ENCODE measurements around the gene GPSM3.
"Not testable (repeated sequence)": the region's sequence is repeated elsewhere in the genome, so short reads cannot be mapped to it uniquely, and the experiment has no call there.

GPSM3 gene

DNA sequence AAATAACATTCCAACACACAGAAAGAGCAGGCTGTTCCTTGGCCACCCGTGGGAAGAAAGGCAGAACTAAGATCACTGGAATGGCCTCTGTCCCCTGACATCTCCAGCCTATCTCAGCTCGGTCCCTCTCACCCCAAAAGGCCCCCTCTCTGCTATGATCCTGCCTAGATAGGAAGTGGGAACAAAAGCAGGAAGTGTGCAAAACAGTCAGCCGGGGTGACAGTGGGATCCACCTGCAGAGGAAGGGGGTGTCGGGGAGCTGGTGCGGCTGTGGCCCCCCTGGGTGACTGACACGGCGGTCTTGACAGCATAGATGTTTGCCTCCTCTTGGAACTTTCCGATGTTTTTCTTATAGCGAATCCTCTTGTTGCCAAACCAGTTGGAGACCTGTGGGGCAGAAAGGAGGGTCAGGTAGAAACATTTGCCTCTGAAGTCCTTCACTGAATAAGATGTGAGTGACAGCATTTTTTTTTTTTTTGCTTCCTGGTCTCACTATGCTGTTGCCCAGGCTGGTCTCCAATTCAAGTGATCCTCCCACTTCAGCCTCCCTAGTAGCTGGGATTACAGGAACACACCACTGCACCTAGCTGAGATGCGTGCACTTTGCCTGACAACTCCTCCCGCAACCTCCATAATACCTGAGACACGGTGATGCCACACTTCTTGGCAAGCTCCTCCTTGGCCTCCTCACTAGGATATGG lies 5.3 kb downstream of the GPSM3 start:
- Histone ChIP-seq H3K27ac (ENCODE audit: low read length) (0 out of 2 replicates have a peak overlapping the region, but pooled peaks have one; percentile 59), H3K4me1 (ENCODE audit: insufficient read depth, low read length) (peaks cover 51% of the 10 kb centered on the region), H3K9me3 (ENCODE audit: insufficient read depth, low read length, severe bottlenecking) (no peaks in the 10 kb centered on the region), H3K9ac (ENCODE audit: low read depth, low read length) (no peak overlapping the region), H3K79me2 (ENCODE audit: insufficient read depth, low read length) (peaks cover 53% of the 10 kb centered on the region), H2AFZ (ENCODE audit: low read depth, low read length) (no peak overlapping the region), H3K4me3 (ENCODE audit: low read depth in 1 of 2, low read length in 2 of 2) (no peak overlapping the region), H3K4me2 (ENCODE audit: insufficient read depth, low read length) (peak overlapping the region; percentile 93; the same call in 1 of the 2 replicates), H3K36me3 (ENCODE audit: insufficient read depth, low read length) (peaks cover 63% of the 10 kb centered on the region), H3K27me3 (ENCODE audit: insufficient read depth, low read length, poor library complexity) (no peaks in the 10 kb centered on the region), H4K20me1 (ENCODE audit: insufficient read depth, low read length) (no peaks in the 10 kb centered on the region)
- no peak for ATAC-seq (ENCODE audit: insufficient read depth, low read depth)
- TF ChIP-seq, protein P1, sequence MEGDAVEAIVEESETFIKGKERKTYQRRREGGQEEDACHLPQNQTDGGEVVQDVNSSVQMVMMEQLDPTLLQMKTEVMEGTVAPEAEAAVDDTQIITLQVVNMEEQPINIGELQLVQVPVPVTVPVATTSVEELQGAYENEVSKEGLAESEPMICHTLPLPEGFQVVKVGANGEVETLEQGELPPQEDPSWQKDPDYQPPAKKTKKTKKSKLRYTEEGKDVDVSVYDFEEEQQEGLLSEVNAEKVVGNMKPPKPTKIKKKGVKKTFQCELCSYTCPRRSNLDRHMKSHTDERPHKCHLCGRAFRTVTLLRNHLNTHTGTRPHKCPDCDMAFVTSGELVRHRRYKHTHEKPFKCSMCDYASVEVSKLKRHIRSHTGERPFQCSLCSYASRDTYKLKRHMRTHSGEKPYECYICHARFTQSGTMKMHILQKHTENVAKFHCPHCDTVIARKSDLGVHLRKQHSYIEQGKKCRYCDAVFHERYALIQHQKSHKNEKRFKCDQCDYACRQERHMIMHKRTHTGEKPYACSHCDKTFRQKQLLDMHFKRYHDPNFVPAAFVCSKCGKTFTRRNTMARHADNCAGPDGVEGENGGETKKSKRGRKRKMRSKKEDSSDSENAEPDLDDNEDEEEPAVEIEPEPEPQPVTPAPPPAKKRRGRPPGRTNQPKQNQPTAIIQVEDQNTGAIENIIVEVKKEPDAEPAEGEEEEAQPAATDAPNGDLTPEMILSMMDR (IDR thresholded peaks at IDR 0.05; ENCODE audit: borderline replicate concordance, extremely low read depth, low read length, poor library complexity, severe bottlenecking), result no peak
- no peak for TF ChIP-seq EZH2 (IDR thresholded peaks at IDR 0.05; ENCODE audit: borderline replicate concordance, low read depth, low read length, severe bottlenecking)
- no peak for DNase-seq

GRCh38 chr6:32186151-32186840 lies 6.1 kb downstream of the GPSM3 start:
- not testable (repeated sequence) for H4K20me1 ChIP-seq (ENCODE audit: insufficient read depth, low read length); ATAC-seq (ENCODE audit: insufficient read depth, low read depth); DNase-seq; H3K4me3 ChIP-seq (ENCODE audit: low read depth in 1 of 2, low read length in 2 of 2); H2AFZ ChIP-seq (ENCODE audit: low read depth, low read length); H3K9me3 ChIP-seq (ENCODE audit: insufficient read depth, low read length, severe bottlenecking); H3K9ac ChIP-seq (ENCODE audit: low read depth, low read length); H3K27me3 ChIP-seq (ENCODE audit: insufficient read depth, low read length, poor library complexity); H3K27ac ChIP-seq (ENCODE audit: low read length)
- Histone ChIP-seq H3K36me3 (ENCODE audit: insufficient read depth, low read length) (peaks cover 71% of the 10 kb centered on the region), H3K79me2 (ENCODE audit: insufficient read depth, low read length) (peaks cover 44% of the 10 kb centered on the region), H3K4me1 (ENCODE audit: insufficient read depth, low read length) (peaks cover 44% of the 10 kb centered on the region), H3K4me2 (ENCODE audit: insufficient read depth, low read length) (peak overlapping the region; percentile 93; the same call in 1 of the 2 replicates)

DNA sequence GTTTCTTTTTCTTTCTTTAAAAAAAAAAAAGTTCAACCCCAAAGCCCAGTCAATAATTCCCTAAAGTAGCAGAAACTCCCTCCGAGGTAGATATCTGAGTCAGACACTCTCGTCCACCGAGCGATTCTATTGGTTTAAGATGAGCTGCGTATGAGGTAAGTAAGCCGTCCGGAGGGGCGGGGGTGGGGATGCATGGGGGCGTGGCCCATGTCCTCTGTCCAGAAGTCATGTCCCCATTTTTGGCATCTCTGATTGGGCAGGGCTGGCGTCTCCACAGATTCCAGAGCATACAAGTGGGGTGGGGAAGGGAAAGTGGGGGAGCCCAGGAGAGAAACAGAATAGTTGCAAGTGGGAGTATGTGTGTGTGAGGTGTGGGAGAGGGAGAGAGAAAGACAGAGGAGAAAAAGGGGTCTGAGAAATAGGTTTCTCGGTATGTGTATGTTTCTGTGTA lies 6.7 kb downstream of the GPSM3 start:
- H3K27ac ChIP-seq (ENCODE audit: low read length); H3K4me2 ChIP-seq (ENCODE audit: insufficient read depth, low read length); H3K9me3 ChIP-seq (ENCODE audit: insufficient read depth, low read length, severe bottlenecking); H3K4me3 ChIP-seq (ENCODE audit: low read depth in 1 of 2, low read length in 2 of 2); H4K20me1 ChIP-seq (ENCODE audit: insufficient read depth, low read length); H2AFZ ChIP-seq (ENCODE audit: low read depth, low read length); DNase-seq; H3K27me3 ChIP-seq (ENCODE audit: insufficient read depth, low read length, poor library complexity); H3K9ac ChIP-seq (ENCODE audit: low read depth, low read length); ATAC-seq (ENCODE audit: insufficient read depth, low read depth): not testable (repeated sequence)
- Histone ChIP-seq H3K4me1 (ENCODE audit: insufficient read depth, low read length) (peaks cover 40% of the 10 kb centered on the region), H3K79me2 (ENCODE audit: insufficient read depth, low read length) (peaks cover 38% of the 10 kb centered on the region), H3K36me3 (ENCODE audit: insufficient read depth, low read length) (peaks cover 75% of the 10 kb centered on the region)

DNA sequence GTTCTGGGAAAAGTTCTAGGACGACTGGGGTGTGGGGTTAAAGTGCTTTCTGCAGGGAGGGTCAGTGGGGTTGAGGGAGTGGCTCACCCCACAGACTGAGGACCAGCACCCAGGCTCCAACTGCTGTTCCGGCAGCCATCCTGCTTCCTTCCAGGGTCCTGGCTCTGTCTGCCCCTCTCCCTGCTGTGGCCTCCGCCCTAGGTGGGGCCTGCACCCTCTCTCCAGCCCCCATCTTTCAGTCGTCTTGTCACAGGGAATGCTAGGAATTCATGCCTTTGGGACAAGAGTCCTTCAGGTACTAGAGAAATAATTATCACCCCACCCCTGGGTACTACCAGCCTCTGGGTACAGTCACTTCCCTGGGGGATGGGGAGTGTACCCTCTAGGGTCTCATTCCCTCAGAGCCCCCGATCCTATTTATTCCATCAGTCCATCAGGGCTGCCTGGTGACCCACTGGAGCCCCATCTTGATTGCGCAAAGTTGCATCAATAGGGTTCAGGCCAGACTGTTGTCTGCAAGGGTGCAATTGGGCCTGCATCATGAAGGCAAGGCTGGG lies 8.3 kb downstream of the GPSM3 start, which contains the start of gene AGER:
Gene AGER, minus strand, starts transcription at position 170 of the 557 bp plus-strand sequence. Its CDS starts 31 bp downstream, at position 139.
- ATAC-seq (ENCODE audit: insufficient read depth, low read depth) (0 out of 3 replicates have a peak, but pooled peaks have one; percentile 9), DNase-seq (no peak)
- Histone ChIP-seq H3K9ac (ENCODE audit: low read depth, low read length) (no peak within 1 kb of the TSS), H3K4me1 (ENCODE audit: insufficient read depth, low read length) (peaks cover 43% of the 10 kb centered on the region), H3K36me3 (ENCODE audit: insufficient read depth, low read length) (peaks cover 86% of the 10 kb centered on the region), H4K20me1 (ENCODE audit: insufficient read depth, low read length) (no peaks in the 10 kb centered on the region), H2AFZ (ENCODE audit: low read depth, low read length) (no peak within 1 kb of the TSS), H3K9me3 (ENCODE audit: insufficient read depth, low read length, severe bottlenecking) (no peaks in the 10 kb centered on the region), H3K79me2 (ENCODE audit: insufficient read depth, low read length) (peaks cover 35% of the 10 kb centered on the region), H3K4me2 (ENCODE audit: insufficient read depth, low read length) (no peak within 1 kb of the TSS), H3K27me3 (ENCODE audit: insufficient read depth, low read length, poor library complexity) (no peaks in the 10 kb centered on the region), H3K27ac (ENCODE audit: low read length) (no peak within 1 kb of the TSS), H3K4me3 (ENCODE audit: low read depth in 1 of 2, low read length in 2 of 2) (no peak within 1 kb of the TSS)
- no peak for TF ChIP-seq EZH2 (IDR thresholded peaks at IDR 0.05; ENCODE audit: borderline replicate concordance, low read depth, low read length, severe bottlenecking)
- TF ChIP-seq, protein P1 (IDR thresholded peaks at IDR 0.05; ENCODE audit: borderline replicate concordance, extremely low read depth, low read length, poor library complexity, severe bottlenecking), result no peak

Measured in DND-41 (cell line).